Sigmoid colon (tissue), 7 donors: ENCODE results near the gene DCUN1D4. TPM values are rescaled to one million over a fixed set of nuclear protein-coding genes. Genes with fewer than 3 reads are reported as not detected.
A peak's percentile ranks its signal among the peaks of the same experiment; 100 is the strongest.

Source experiments
- DNase-seq: peaks from one replicate; pipeline ENCODE4 v3.0.0-alpha.2; 2019
- H3K27ac ChIP-seq, 4 donors: fragments of 200-600 bp; sonication (generic); one replicate each; pipeline ENCODE4 v1.5.1; 2016 to 2019; ENCODE audit warnings: mild to moderate bottlenecking in 1 of 4
- H3K27me3 ChIP-seq, 3 donors: fragments of 200-600 bp; sonication (generic); one replicate each; pipeline ENCODE4 v1.5.1; 2019; ENCODE audit warnings: mild to moderate bottlenecking in 1 of 3
- H3K36me3 ChIP-seq, 4 donors: fragments of 200-600 bp; sonication (generic); one replicate each; pipeline ENCODE4 v1.5.1; 2016 to 2019
- H3K4me1 ChIP-seq, 4 donors: fragments of 200-600 bp; sonication (generic); one replicate each; pipeline ENCODE4 v1.5.1; 2017 to 2019
- H3K4me3 ChIP-seq, 4 donors: fragments of 200-600 bp; sonication (generic); one replicate each; pipeline ENCODE4 v1.5.1; 2017 to 2019; ENCODE audit warnings: mild to moderate bottlenecking in 2 of 4, moderate library complexity in 1 of 4
- H3K9me3 ChIP-seq, 4 donors: fragments of 200-600 bp in 3 of 4; sonication (generic) in 3 of 4; one replicate each; pipeline versions ENCODE4 v1.5.1 to v1.6.1; 2013 to 2019
- EP300 ChIP-seq, 4 donors: sonication (generic); formaldehyde crosslinking; IDR thresholded peaks; one replicate each; pipeline ENCODE4 v1.6.1; 2017; ENCODE audit warnings: antibody characterized with exemption in 4 of 4
- POLR2A ChIP-seq, 2 donors: fragments of 450-650 bp; IDR thresholded peaks; one replicate each; pipeline ENCODE4 v1.6.1; 2016; ENCODE audit warnings: antibody characterized with exemption in 2 of 2, mild to moderate bottlenecking in 2 of 2, moderate library complexity in 2 of 2
- POLR2AphosphoS5 ChIP-seq, 4 donors: sonication (generic); formaldehyde crosslinking; IDR thresholded peaks; one replicate each; pipeline ENCODE4 v1.6.1; 2017; ENCODE audit warnings: antibody characterized with exemption in 4 of 4
- WGBS, 2 donors: extraction: QIAGEN DNeasy Blood & Tissue Kit; methylation state at CpG; one replicate each; pipeline ENCODE4 v1.1.7; 2013; 5-methylcytosine and 5-hydroxymethylcytosine counted together
- intact Hi-C: fragments of 100-400 bp; cut with DNase I; formaldehyde crosslinking; loops from one replicate; pipeline ENCODE4 v1.15.1; 2023
- polyA plus RNA-seq, 3 donors: library from polyadenylated mRNA; stranded (reverse); fragments of 200-250 nt; gene quantifications; one replicate each; pipeline ENCODE4 v1.2.3, GENCODE V29; 2013
- total RNA-seq, 4 donors: library from RNA; depleted of rRNA; stranded (reverse); fragments of >200 nt; gene quantifications; one replicate each; pipeline ENCODE4 v1.1.0, GENCODE V29; 2016
- TF ChIP-seq, protein P1 (sequence below), 4 experiments: fragments of 450-650 bp in 3 of 4; fragments of 200-600 bp in 1 of 4; IDR thresholded peaks; one replicate each; pipeline ENCODE4 v1.5.1; 2016 to 2019; ENCODE audit warnings: antibody characterized with exemption in 4 of 4, mild to moderate bottlenecking in 3 of 4, moderate library complexity in 2 of 4
- donor health status: healthy with polysubstance abuse.
- donor health status: Bipolar disorder and iron deficiency.
- donor health status: healthy.

The DCUN1D4 gene
- total RNA-seq = 10 to 100 TPM; 48.6 to 76.2 (median 62.3) TPM
- polyA plus RNA-seq = 10 to 100 TPM in 1 of 3 donors, 1 to 10 TPM in 2; 9.6 to 10.7 (median 9.9) TPM

DNA sequence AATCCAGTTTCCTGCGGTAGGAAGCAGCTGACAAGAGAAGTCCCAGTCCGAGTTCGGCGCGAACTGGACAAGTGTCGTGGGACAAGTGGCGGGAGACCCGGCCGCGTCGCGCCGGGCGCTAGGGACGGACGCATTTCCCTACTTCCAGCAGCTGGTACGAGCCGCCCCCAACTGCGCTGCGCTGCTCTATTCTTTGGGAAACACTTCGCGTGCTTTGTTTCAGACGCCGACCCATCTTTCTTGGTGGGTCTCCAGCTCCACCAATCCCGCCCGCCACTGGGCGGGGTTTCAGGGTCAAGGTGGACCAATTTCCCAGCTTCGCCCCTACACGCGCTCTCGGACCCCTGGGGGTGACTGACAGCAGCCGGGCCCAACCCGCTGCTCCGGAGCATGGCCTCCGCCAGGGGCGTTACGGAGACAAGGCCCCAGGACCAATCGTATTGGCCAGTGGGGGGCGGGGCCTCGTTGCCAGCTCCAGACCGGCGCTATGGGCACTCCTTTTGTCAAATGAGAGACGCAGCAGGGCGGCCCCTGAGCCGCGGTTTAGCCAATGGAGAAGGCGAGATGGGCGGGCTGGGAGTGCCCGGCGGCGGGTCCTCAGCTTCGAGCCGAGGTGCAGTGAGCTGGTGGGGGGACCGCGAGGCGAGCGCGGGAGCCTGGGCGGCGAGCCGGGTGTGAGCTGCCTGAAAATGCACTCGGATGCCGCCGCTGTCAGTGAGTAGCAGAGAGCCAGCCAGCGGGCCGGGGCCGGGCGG is at the start of gene DCUN1D4:
Gene DCUN1D4, plus strand, starts transcription at position 600 of the 755 bp plus-strand sequence. Its CDS starts 90 bp downstream, at position 690.
- intact Hi-C loops = loop anchor here (2.0 to 10.0 kb wide), 5 partner anchors 55 to 1975 kb away; partner anchors contain the start of genes FIP1L1 and SGCB
- peaks cover 0 to 29% (median 20%) of the 10 kb centered on the region in 4 donors for H3K4me1 ChIP-seq
- H3K9me3 ChIP-seq = no peaks in the 10 kb centered on the region
- 0% methylated on average over 68 of the region's 68 CpGs for WGBS, 2 donors
- TF ChIP-seq POLR2AphosphoS5 (IDR thresholded peaks at IDR 0.05) = peak; percentile 82 to 92 (median 88)
- TF ChIP-seq POLR2A (IDR thresholded peaks at IDR 0.05) = peak; percentile 71 to 72
- TF ChIP-seq, protein P1, sequence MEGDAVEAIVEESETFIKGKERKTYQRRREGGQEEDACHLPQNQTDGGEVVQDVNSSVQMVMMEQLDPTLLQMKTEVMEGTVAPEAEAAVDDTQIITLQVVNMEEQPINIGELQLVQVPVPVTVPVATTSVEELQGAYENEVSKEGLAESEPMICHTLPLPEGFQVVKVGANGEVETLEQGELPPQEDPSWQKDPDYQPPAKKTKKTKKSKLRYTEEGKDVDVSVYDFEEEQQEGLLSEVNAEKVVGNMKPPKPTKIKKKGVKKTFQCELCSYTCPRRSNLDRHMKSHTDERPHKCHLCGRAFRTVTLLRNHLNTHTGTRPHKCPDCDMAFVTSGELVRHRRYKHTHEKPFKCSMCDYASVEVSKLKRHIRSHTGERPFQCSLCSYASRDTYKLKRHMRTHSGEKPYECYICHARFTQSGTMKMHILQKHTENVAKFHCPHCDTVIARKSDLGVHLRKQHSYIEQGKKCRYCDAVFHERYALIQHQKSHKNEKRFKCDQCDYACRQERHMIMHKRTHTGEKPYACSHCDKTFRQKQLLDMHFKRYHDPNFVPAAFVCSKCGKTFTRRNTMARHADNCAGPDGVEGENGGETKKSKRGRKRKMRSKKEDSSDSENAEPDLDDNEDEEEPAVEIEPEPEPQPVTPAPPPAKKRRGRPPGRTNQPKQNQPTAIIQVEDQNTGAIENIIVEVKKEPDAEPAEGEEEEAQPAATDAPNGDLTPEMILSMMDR (IDR thresholded peaks at IDR 0.05) = peak in 1 of 4 experiments; percentile 37
- TF ChIP-seq EP300 (IDR thresholded peaks at IDR 0.05) = no peak
- peak within 1 kb of the TSS; percentile 76 to 98 (median 94) for H3K4me3 ChIP-seq
- H3K27ac ChIP-seq = peak within 1 kb of the TSS; percentile 99
- no peaks in the 10 kb centered on the region for H3K36me3 ChIP-seq
- DNase-seq = peak; percentile 100
- no peaks in the 10 kb centered on the region for H3K27me3 ChIP-seq

DNA sequence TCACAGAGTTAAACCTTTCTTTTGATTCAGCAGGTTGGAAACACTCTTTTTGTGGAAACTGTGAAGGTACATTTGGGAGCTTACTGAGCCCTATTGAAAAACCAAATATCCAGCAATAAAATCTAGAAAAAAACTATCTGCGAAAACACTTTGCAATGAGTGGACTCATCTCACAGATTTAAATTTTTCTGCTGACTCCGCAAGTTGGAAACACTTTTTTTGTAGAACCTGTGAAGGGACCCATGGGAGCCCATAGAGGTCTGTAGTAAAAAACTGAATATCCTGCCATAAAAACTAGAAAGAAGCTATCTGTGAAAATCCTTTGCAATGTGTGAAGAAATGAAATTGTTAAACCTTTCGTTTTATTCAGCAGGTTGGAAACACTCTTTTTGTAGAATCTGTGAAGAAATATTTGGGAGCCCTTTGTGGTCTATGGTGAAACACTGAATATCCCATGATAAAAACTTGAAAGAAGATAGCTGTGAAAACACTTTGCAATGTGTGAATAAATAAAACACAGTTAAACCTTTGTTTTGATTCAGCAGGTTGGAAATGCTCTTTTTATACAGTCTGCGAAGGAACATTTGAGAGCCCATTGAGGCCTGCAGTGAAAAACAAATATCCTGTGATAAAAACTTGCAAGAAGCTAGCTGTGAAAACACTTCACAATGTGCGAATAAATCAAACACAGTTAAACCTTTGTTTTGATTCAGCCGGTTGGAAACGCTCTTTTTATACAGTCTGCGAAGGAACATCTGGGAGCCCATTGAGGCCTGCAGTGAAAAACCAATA is 22.3 kb upstream of the DCUN1D4 start:
- TF ChIP-seq, protein P1 (IDR thresholded peaks at IDR 0.05) = no peak
- TF ChIP-seq EP300 (IDR thresholded peaks at IDR 0.05) (no peak), POLR2AphosphoS5 (IDR thresholded peaks at IDR 0.05) (no peak), POLR2A (IDR thresholded peaks at IDR 0.05) (no peak)
- Histone ChIP-seq H3K27ac (no peak overlapping the region), H3K4me3 (no peak overlapping the region), H3K9me3 (peaks cover 4 to 14% (median 8%) of the 10 kb centered on the region in 4 donors), H3K36me3 (no peaks in the 10 kb centered on the region), H3K27me3 (no peaks in the 10 kb centered on the region), H3K4me1 (no peaks in the 10 kb centered on the region)
- WGBS, 2 donors = 88 to 91% methylated on average over 8 of the region's 8 CpGs
- intact Hi-C loops = no loop called here
- DNase-seq = no peak

DNA sequence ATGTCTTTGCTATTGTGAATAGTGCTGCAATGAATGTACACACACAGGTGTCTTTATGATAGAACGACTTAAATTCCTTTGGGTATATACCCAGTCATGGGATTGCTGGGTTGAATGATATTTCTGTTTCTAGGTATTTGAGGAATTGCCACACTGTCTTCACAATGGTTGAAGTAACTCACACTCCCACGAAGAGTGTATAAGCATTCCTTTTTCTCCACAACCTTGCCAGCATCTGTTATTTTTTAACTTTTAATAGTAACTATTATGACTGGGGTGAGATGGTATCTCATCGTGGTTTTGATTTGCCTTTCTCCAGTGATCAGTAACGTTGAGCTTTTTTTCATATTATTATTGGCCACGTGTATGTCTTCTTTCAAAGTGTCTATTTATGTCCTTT is 17.6 kb upstream of the DCUN1D4 start:
- DNase-seq = no peak
- whole genome bisulfite sequencing, 2 donors = 27 to 60% methylated on average over 5 of the region's 5 CpGs
- TF ChIP-seq EP300 (IDR thresholded peaks at IDR 0.05) (no peak), POLR2A (IDR thresholded peaks at IDR 0.05) (no peak), POLR2AphosphoS5 (IDR thresholded peaks at IDR 0.05) (no peak)
- Histone ChIP-seq H3K4me3 (no peak overlapping the region), H3K27ac (no peak overlapping the region), H3K36me3 (no peaks in the 10 kb centered on the region), H3K9me3 (peaks cover 4 to 7% (median 4%) of the 10 kb centered on the region in 4 donors), H3K27me3 (no peaks in the 10 kb centered on the region), H3K4me1 (no peaks in the 10 kb centered on the region)
- intact Hi-C loops = no loop called here

DNA sequence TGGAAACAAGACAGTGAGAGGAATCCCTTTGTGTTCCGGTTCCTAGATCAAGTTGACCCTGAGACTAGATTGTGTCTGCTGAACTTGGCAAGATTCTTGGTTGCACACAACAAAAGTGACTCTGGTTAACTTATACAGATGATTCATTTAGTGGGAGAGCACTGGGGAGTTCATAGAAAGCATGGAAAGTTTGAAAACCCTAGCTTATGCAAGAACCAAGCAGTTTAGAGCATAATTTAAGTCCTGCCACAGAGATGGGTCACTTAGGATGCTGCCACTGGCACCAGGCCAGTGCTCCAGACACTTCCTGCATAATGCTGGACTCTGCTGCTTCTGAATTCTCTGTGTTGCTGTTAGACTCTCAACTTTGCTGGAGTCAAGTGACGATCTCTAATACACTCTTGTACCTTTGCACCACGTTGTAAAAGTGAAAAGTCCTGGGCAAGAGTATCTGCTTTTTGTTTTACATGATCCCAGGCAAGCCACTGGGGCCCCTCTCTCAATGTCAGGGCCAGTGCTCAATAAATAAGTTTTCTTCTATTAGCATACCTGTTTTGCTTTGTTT is 12.7 kb upstream of the DCUN1D4 start:
- intact Hi-C loops = no loop called here
- no peaks in the 10 kb centered on the region for H3K27me3 ChIP-seq

More for the DNA sequence above, 12.7 kb upstream of the DCUN1D4 start:
- Histone ChIP-seq H3K27ac (no peak overlapping the region), H3K36me3 (no peaks in the 10 kb centered on the region), H3K9me3 (no peaks in the 10 kb centered on the region), H3K4me1 (no peaks in the 10 kb centered on the region), H3K4me3 (no peak overlapping the region)
- 56 to 67% methylated on average over 3 of the region's 3 CpGs for WGBS, 2 donors
- no peak for DNase-seq
- TF ChIP-seq POLR2AphosphoS5 (IDR thresholded peaks at IDR 0.05) (no peak), POLR2A (IDR thresholded peaks at IDR 0.05) (no peak), EP300 (IDR thresholded peaks at IDR 0.05) (no peak)
- TF ChIP-seq, protein P1 (IDR thresholded peaks at IDR 0.05) = no peak
